Tibial artery (tissue), 4 donors: Measurements from ENCODE around the gene RALGDS.
"Not testable (repeated sequence)": the region's sequence is repeated elsewhere in the genome, so short reads cannot be mapped to it uniquely, and the experiment has no call there.

Source experiments
- DNase-seq, 2 donors: peaks; one replicate each; pipeline ENCODE4 v3.0.0-alpha.2; 2019
- H3K27ac ChIP-seq, 2 donors: fragments of 200-600 bp; sonication (generic) in 1 of 2; 1 replicate in 1 of 2; 2 replicates in 1 of 2; pipeline ENCODE4 v1.5.1; 2018 to 2019; ENCODE audit warnings: mild to moderate bottlenecking in 1 of 2
- H3K27me3 ChIP-seq, 2 donors: fragments of 200-600 bp; sonication (generic) in 1 of 2; one replicate each; pipeline versions ENCODE4 v1.5.1 to v1.6.0; 2016 to 2019
- H3K36me3 ChIP-seq, 3 donors: fragments of 200-600 bp; sonication (generic) in 2 of 3; one replicate each; pipeline ENCODE4 v1.5.1; 2016 to 2019; ENCODE audit warnings: mild to moderate bottlenecking in 2 of 3
- H3K4me1 ChIP-seq, 4 donors: fragments of 200-600 bp; sonication (generic) in 2 of 4; 1 replicate in 3 of 4; 2 replicates in 1 of 4; pipeline ENCODE4 v1.5.1; 2016 to 2019
- H3K4me3 ChIP-seq, 2 donors: fragments of 200-600 bp; sonication (generic) in 1 of 2; 1 replicate in 1 of 2; 2 replicates in 1 of 2; pipeline ENCODE4 v1.5.1; 2018 to 2019; ENCODE audit warnings: mild to moderate bottlenecking in 2 of 2
- H3K9me3 ChIP-seq, 3 donors: fragments of 200-600 bp; sonication (generic) in 1 of 3; one replicate each; pipeline ENCODE4 v1.5.1; 2016 to 2019
- CTCF ChIP-seq, 2 experiments: fragments of 200-600 bp in 1 of 2; fragments of 450-650 bp in 1 of 2; IDR thresholded peaks; one replicate each; pipeline ENCODE4 v1.5.1; 2017 to 2019; ENCODE audit warnings: antibody characterized with exemption in 2 of 2, mild to moderate bottlenecking in 1 of 2, moderate library complexity in 1 of 2
- intact Hi-C: fragments of 100-400 bp; cut with DNase I; formaldehyde crosslinking; loops from one replicate; pipeline ENCODE4 v1.15.0; 2023; ENCODE audit warnings: low total_unique reads

Gene RALGDS

DNA sequence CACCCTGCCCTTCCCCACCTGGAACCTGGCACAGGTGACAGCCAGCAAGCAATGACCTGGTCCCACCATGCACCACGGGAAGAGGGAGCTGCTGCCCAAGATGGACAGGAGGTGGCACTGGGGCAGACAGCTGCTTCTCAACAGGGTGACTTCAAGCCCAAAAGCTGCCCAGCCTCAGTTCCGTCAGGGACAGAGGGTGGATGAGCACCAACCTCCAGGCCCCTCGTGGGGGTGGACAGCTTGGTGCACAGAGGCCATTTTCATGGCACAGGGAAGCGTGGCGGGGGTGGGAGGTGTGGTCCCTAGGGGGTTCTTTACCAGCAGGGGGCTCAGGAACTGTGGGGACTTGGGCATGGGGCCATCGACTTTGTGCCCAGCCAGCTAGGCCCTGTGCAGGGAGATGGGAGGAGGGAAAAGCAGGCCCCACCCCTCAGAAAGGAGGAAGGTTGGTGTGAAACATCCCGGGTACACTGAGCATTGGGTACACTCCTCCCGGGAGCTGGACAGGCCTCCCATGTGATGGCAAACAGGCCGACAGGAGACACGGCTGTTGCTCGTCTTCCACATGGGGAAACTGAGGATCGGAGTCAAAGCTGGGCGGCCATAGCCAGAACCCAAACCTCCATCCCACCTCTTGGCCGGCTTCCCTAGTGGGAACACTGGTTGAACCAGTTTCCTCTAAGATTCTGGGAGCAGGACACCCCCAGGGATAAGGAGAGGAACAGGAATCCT lies 57.4 kb downstream of the RALGDS start:
- H3K27me3 ChIP-seq = no peaks in the 10 kb centered on the region
- H3K9me3 ChIP-seq = no peaks in the 10 kb centered on the region
- intact Hi-C loops = no loop called here
- no peak for TF ChIP-seq CTCF (IDR thresholded peaks at IDR 0.05)
- H3K27ac ChIP-seq = no peak overlapping the region
- no peak overlapping the region for H3K4me3 ChIP-seq
- H3K36me3 ChIP-seq = peaks cover 0 to 37% (median 12%) of the 10 kb centered on the region in 3 donors
- no peak for DNase-seq
- H3K4me1 ChIP-seq = peaks cover 0 to 13% (median 0%) of the 10 kb centered on the region in 4 donors

DNA sequence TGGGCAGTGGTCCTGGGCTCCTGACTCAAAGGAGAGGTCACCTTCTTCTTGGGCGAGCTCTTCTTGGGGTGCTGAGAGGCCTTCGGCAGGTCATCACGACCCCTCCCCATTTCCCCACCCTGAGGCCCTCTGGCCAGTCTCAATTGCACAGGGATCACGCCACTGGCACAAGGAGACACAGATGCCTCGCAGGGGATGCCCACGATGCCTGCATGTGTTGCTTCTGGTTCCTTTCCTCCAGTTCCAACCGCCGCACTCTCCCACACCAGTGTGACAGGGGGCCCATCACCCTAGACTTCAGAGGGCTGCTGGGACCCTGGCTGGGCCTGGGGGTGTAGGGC lies 57.9 kb downstream of the RALGDS start:
- no peak for DNase-seq
- H3K4me1 ChIP-seq = peaks cover 0 to 13% (median 0%) of the 10 kb centered on the region in 4 donors
- TF ChIP-seq CTCF (IDR thresholded peaks at IDR 0.05) = no peak
- no peak overlapping the region for H3K27ac ChIP-seq
- intact Hi-C loops = no loop called here
- no peaks in the 10 kb centered on the region for H3K9me3 ChIP-seq
- no peaks in the 10 kb centered on the region for H3K27me3 ChIP-seq
- H3K4me3 ChIP-seq = no peak overlapping the region
- peaks cover 0 to 42% (median 17%) of the 10 kb centered on the region in 3 donors for H3K36me3 ChIP-seq

DNA sequence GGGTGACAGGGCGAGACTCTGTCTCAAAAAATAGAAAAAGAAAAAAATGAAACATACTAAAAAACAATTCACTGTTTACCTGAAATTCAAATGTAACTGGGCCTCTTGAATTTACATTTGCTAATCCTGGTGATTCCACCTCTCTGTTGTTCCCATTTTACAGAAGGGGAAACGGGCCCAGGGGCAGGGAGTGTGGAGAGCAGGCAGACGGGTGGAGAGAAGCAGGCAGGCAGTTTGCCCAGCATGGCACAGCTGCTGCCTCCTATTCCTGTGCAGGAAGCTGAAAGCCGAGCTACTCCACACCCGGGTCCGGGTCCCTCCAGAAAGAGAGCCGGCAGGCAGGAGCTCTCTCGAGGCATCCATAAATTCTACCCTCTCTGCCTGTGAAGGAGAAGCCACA lies 58.5 kb downstream of the RALGDS start:
- H3K4me1 ChIP-seq = peaks cover 0 to 13% (median 0%) of the 10 kb centered on the region in 4 donors
- intact Hi-C loops, H3K4me3 ChIP-seq, H3K9me3 ChIP-seq, DNase-seq, H3K27ac ChIP-seq, H3K27me3 ChIP-seq: not testable (repeated sequence)
- H3K36me3 ChIP-seq = peaks cover 5 to 43% (median 22%) of the 10 kb centered on the region in 3 donors

GRCh38 chr9:133061764-133062145 lies 59.3 kb downstream of the RALGDS start, which contains the start of gene CEL:
TSS of gene CEL (plus strand) at chr9:133061981. CDS start at chr9:133062003, 22 bp downstream.
- intact Hi-C loops, H3K27me3 ChIP-seq, DNase-seq, H3K4me3 ChIP-seq, H3K9me3 ChIP-seq, H3K27ac ChIP-seq: not testable (repeated sequence)
- peaks cover 8 to 46% (median 30%) of the 10 kb centered on the region in 3 donors for H3K36me3 ChIP-seq
- H3K4me1 ChIP-seq = peaks cover 0 to 13% (median 0%) of the 10 kb centered on the region in 4 donors

GRCh38 chr9:133061019-133061763 lies 59.8 kb downstream of the RALGDS start:
- DNase-seq, intact Hi-C loops, H3K27ac ChIP-seq, H3K4me3 ChIP-seq, H3K27me3 ChIP-seq, H3K9me3 ChIP-seq: not testable (repeated sequence)
- peaks cover 0 to 13% (median 0%) of the 10 kb centered on the region in 4 donors for H3K4me1 ChIP-seq
- H3K36me3 ChIP-seq = peaks cover 14 to 46% (median 36%) of the 10 kb centered on the region in 3 donors

DNA sequence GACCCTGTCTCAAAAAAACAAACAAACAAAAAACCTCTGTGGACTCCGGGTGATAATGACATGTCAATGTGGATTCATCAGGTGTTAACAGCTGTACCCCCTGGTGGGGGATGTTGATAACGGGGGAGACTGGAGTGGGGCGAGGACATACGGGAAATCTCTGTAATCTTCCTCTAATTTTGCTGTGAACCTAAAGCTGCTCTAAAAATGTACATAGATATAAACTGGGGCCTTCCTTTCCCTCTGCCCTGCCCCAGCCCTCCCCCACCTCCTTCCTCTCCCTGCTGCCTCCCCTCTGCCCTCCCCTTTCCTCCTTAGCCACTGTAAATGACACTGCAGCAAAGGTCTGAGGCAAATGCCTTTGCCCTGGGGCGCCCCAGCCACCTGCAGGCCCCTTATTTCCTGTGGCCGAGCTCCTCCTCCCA lies 60.6 kb downstream of the RALGDS start:
- Histone ChIP-seq H3K36me3 (peaks cover 20 to 47% (median 44%) of the 10 kb centered on the region in 3 donors), H3K4me1 (peaks cover 0 to 14% (median 0%) of the 10 kb centered on the region in 4 donors), H3K4me3 (no peak overlapping the region), H3K9me3 (no peaks in the 10 kb centered on the region), H3K27ac (no peak overlapping the region), H3K27me3 (no peaks in the 10 kb centered on the region)
- intact Hi-C loops = no loop called here
- no peak for DNase-seq
- TF ChIP-seq CTCF (IDR thresholded peaks at IDR 0.05) = no peak

DNA sequence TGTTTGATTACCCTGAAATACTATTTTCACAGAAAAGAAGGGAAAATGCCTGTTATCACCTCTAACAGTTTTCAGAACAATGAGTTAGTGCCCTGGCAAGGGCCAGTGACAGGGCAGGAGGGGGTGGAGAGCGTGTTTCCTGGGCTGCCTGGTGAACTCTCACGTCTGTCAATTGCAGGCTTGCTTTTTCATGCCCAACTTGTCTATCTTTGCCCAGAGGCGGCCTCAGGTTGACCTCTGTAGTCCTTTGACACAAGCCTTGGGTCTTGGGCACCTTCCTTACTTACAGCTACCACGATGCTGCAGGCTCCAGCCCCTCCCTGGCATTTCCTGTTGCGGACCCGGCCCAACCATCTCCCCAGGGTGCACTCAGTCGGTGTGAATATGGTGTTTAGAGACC lies 61.4 kb downstream of the RALGDS start:
- Histone ChIP-seq H3K27ac (no peak overlapping the region), H3K9me3 (no peaks in the 10 kb centered on the region), H3K4me3 (no peak overlapping the region), H3K27me3 (no peaks in the 10 kb centered on the region), H3K36me3 (peaks cover 28 to 47% (median 44%) of the 10 kb centered on the region in 3 donors), H3K4me1 (peaks cover 0 to 22% (median 7%) of the 10 kb centered on the region in 4 donors)
- intact Hi-C loops = no loop called here
- no peak for TF ChIP-seq CTCF (IDR thresholded peaks at IDR 0.05)
- DNase-seq = no peak
